GM12891 (cell line): ENCODE measurements around the gene RSPH6A. TPM values are rescaled to one million over a fixed set of nuclear protein-coding genes. Genes with fewer than 3 reads are reported as not detected.

Source experiments
- DNase-seq: peaks from one replicate; pipeline ENCODE4 v3.0.0; 2011; ENCODE audit warnings: low spot score; ENCODE audit not compliant: insufficient read length
- FAIRE-seq: peaks from 2 replicates; lab custom pipeline; 2011; peaks lifted over from hg19 to GRCh38; lab: Jason Lieb, UNC
- PAX5 ChIP-seq: IDR thresholded peaks from 2 replicates; pipeline ENCODE4 v1.6.1; 2011; ENCODE audit warnings: low read length, moderate library complexity, mild to moderate bottlenecking; ENCODE audit not compliant: insufficient read depth, severe bottlenecking
- POLR2A ChIP-seq: IDR thresholded peaks from 2 replicates; pipeline ENCODE4 v1.6.1; 2011; ENCODE audit warnings: low read depth, low read length, control low read depth
- POLR2AphosphoS5 ChIP-seq: IDR thresholded peaks from 2 replicates; pipeline ENCODE4 v1.6.1; 2011; ENCODE audit warnings: low read depth, low read length, control low read depth
- POU2F2 ChIP-seq: IDR thresholded peaks from 2 replicates; pipeline ENCODE4 v1.6.1; 2011; ENCODE audit warnings: low read depth, mild to moderate bottlenecking, control low read depth, low read length, moderate library complexity
- SPI1 ChIP-seq: IDR thresholded peaks from 2 replicates; pipeline ENCODE4 v1.6.1; 2011; ENCODE audit warnings: low read depth, low read length, control low read depth
- TAF1 ChIP-seq: IDR thresholded peaks from 2 replicates; pipeline ENCODE4 v1.6.1; 2011; ENCODE audit warnings: low read depth, low read length, control low read depth
- polyA plus RNA-seq: library from polyadenylated mRNA; unstranded; fragments of >200 nt; gene quantifications from one replicate; pipeline ENCODE4 v1.2.1, GENCODE V29; 2012; ENCODE audit warnings: low read depth, missing spikeins, inconsistent platforms; ENCODE audit not compliant: missing spikeins

RSPH6A gene
- polyA plus RNA-seq = not detected

DNA sequence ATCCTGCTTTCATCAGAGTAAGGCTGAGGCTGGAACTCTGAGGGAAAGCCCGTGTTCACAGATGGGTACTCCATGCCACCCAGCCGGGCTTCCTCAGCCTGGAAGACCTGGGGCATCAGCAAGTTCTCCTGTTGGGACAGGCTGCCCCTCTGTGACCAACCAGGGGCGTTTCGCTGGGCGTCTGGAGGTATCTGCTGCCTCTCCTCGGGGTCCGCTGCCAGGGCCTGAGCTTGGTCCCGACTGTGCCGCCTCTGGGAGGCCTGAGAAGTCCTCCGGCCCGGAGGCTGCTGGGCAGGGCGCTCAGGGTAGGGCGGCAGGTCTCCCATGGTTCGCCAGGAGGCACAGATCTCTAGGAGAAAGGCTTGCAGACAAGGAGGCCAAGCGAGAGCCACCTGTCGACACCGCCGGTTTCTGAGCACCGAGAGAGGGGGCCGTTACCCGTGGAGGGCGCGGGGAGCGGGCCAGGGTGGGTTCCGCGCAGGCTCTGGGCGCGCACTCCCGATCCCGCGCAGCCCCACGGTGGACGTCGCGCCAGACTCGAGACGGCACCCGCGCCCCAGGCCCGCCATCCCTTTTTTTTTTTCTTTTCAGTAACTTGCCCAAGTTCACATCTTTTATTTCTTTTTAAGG lies at the start of gene RSPH6A:
RSPH6A (minus strand) TSS at position 458 of the 630 bp plus-strand sequence; CDS start at position 326, 132 bp downstream.
- DNase-seq (no peak), FAIRE-seq (no peak)
- TF ChIP-seq POLR2AphosphoS5 = no peak
- TF ChIP-seq PAX5 = no peak
- TF ChIP-seq SPI1 = no peak
- TF ChIP-seq POLR2A = no peak
- no peak for TF ChIP-seq POU2F2
- TF ChIP-seq TAF1 = no peak

DNA sequence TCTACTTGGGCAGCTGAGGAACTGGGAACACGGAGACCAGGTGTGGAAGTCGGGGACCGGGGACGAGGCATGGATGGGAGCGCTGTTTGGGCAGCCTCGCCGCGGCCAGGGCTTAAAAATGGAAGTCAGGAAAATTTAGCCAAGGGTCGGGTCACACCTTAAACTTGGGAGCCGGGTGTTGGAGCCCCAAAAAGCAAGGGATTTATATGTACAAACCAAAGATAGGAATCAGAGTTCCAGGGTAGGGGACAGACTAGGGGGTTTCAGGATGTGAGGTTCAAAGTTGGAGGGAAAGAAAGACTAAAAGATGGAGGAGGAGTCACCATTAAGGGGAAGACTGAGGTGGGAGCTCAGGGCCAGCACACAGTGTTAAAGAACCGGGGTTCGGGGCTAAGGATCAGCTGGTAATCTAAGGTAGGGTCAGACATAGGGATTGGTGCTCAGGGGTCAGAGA lies 49.5 kb upstream of the RSPH6A start:
- no peak for TF ChIP-seq POLR2AphosphoS5
- TF ChIP-seq POLR2A = no peak
- TF ChIP-seq TAF1 = no peak
- DNase-seq (no peak), FAIRE-seq (no peak)

DNA sequence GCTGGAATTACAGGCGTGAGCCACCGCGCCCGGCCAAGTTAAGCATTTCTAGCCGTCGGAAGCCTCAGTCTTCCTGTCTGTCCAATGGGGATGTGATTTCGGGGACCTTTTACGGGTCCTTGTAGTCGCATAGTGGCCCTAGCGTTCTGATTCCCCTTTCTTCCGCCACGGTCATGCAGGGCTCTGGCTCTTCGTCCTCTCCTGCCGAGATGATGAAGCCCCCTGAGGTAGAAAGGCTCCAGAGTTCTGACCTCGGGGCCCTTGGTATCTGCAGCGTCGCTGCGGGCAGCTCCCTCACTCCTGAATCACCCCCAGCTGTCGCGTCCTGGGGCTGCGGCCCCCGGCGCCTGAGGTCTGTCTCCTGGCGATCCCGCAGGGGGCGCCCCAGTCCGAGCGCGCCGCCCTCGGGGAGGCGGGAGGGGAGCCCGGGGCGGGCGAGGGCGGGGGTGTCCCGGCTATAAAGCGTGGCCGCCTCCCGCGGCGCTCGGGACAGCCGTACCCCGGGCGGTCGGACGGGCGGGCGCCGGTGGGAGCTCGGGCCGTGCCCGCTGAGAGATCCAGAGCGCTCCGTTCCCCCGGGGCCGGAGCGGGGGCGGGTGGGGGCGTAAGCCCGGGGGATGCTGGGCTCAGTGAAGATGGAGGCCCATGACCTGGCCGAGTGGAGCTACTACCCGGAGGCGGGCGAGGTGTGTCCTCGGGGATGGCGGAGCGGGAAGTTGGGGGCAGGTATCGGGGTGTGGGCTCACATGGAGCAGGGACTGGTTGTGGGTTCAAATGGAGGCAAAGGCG lies 48.9 kb upstream of the RSPH6A start, which contains the start of gene FOXA3:
FOXA3 (plus strand) TSS at position 487 of the 789 bp plus-strand sequence; CDS start at position 618, 131 bp downstream.
- no peak for TF ChIP-seq PAX5
- TF ChIP-seq POLR2A = no peak
- no peak for TF ChIP-seq TAF1
- TF ChIP-seq SPI1 = no peak
- FAIRE-seq (no peak), DNase-seq (peak; percentile 85)

- TF ChIP-seq POU2F2 = no peak
- no peak for TF ChIP-seq POLR2AphosphoS5
- TF ChIP-seq TAF1 = no peak
- TF ChIP-seq PAX5 = no peak
- no peak for TF ChIP-seq SPI1
- no peak for TF ChIP-seq POLR2A
- FAIRE-seq = no peak
- DNase-seq = no peak
These were observed 48.3 kb upstream of the RSPH6A start for GRCh38 chr19:45863335-45863839.

- TF ChIP-seq POLR2AphosphoS5 (peak; percentile 60), PAX5 (peak; percentile 74), POLR2A (peak; percentile 83), POU2F2 (no peak), TAF1 (peak; percentile 56; the same call in 1 of the 2 replicates), SPI1 (peak; percentile 63)
- peak; percentile 99 for FAIRE-seq
These were observed 47.6 kb upstream of the RSPH6A start, which contains the start of gene SYMPK for GRCh38 chr19:45862564-45863334. Gene SYMPK (minus strand): TSS chr19:45863147. CDS start chr19:45854495, 8,652 bp downstream.

DNA sequence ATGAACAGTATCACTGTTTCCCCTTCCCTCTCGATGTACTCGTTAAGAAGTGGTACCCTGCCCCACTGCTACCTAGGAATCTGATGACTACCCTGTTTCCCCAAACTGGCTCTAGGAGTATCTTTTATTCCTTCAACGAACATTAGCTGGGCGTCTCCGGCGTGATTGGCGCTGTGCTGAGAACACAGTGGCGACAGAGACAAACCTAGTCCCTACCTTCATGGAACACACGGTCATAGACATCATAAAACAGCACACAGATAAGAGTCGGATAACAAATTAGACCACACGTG lies 47.1 kb upstream of the RSPH6A start:
- TF ChIP-seq POU2F2 (no peak), PAX5 (no peak), SPI1 (no peak), POLR2AphosphoS5 (no peak), POLR2A (no peak), TAF1 (no peak)
- DNase-seq = no peak
- FAIRE-seq = no peak

More at GRCh38 chr19:45862564-45863334, 47.6 kb upstream of the RSPH6A start, which contains the start of gene SYMPK:
- peak; percentile 100 for DNase-seq

- DNase-seq = no peak
- no peak for FAIRE-seq
- TF ChIP-seq POLR2A = no peak
- no peak for TF ChIP-seq POU2F2
- no peak for TF ChIP-seq POLR2AphosphoS5
- no peak for TF ChIP-seq SPI1
- no peak for TF ChIP-seq PAX5
- no peak for TF ChIP-seq TAF1
These were observed 45.5 kb upstream of the RSPH6A start for GRCh38 chr19:45860359-45861259.

DNA sequence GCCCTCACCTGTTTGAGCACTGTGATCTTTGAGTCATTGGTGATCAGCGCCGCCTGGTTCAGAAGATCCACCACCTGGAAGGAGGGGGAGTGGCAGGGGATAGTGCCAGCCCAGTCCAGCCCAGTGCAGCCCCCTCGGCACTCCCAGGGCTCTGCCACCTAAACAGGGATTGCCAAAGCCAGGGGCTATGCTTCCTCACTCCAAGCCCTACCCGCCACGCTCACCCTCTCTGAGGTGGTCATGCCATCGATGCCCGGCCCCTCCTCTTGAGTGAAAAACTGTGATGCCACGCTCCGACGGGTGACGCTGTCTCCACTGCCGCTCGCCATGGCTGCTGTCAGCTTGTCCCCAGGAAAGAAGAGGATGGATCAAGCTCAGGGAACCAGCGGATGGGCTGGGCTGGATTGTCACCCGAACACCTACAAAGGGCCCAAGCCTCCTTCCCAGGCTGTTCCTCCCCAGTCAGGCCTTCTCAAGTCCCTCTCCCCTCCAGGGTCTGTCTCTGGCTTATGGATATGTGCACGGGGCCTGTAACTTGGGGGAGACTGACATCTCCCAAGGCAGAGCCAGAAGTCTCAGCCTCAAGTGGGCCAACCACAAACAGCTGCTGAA lies 39.2 kb upstream of the RSPH6A start:
- DNase-seq (no peak), FAIRE-seq (no peak)
- no peak for TF ChIP-seq POLR2A

- no peak for DNase-seq
These were observed 37.9 kb upstream of the RSPH6A start for GRCh38 chr19:45852983-45853382.

More at GRCh38 chr19:45852983-45853382, 37.9 kb upstream of the RSPH6A start:
- TF ChIP-seq SPI1 (no peak), POLR2AphosphoS5 (no peak), POU2F2 (no peak), TAF1 (no peak), POLR2A (no peak), PAX5 (no peak)
- no peak for FAIRE-seq
